ENCODE data around the gene ETV6.

ETV6 gene

GRCh38 chr12:11778713-11779685 is 129.5 kb downstream of the ETV6 start:
- DNase-seq (ENCODE audit: low spot score): no peak

DNA sequence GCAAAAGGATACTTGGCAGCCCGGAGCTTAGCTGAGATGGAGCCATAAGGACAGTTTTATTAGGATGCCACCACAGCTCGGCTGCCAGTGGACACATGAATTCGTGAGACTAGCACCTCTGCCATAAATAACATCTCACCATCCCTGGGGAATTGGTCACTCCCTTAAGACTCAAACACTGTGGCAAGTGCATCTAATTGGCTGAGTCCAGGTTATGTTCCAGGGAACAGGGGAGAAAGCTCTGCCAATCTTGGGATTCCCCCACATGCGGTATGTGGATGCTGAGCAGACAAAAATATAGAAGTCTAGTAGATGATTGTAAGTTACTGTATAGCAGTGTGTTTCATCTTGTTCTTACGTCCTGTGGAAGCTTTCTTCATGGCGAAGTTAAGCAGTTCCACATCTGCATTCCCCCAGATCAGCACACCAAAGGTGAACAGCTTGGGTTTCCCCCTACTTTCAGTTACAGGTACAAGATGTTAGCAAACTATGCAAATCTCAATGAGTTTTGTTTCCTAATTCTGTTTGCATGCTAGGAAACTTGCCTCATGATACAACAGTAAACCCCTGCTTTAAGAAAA is 131.1 kb downstream of the ETV6 start:
- no peak for DNase-seq (ENCODE audit: low spot score)

GRCh38 chr12:11782914-11783420 is 133.5 kb downstream of the ETV6 start:
- no peak for DNase-seq (ENCODE audit: low spot score)

DNA sequence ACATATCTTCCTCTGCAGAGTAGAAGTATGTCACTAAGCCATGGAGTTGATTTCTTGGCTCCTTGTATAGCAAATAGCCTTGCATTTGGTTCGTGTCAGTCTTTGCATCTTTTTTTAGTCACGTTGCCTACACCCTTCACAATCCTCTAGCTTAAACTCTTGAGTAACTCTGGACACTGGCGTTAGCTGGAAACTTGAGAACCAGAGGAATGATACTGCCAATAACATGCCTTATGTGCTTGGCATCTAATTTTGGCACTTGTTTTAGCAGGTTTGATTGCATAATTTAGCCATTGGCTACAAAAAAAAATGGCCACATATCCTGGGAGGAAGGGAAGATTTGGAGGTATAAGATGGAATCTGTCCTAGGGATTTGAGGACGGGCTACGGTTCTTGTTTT is 136.2 kb downstream of the ETV6 start:
- no peak for DNase-seq (ENCODE audit: low spot score)

DNA sequence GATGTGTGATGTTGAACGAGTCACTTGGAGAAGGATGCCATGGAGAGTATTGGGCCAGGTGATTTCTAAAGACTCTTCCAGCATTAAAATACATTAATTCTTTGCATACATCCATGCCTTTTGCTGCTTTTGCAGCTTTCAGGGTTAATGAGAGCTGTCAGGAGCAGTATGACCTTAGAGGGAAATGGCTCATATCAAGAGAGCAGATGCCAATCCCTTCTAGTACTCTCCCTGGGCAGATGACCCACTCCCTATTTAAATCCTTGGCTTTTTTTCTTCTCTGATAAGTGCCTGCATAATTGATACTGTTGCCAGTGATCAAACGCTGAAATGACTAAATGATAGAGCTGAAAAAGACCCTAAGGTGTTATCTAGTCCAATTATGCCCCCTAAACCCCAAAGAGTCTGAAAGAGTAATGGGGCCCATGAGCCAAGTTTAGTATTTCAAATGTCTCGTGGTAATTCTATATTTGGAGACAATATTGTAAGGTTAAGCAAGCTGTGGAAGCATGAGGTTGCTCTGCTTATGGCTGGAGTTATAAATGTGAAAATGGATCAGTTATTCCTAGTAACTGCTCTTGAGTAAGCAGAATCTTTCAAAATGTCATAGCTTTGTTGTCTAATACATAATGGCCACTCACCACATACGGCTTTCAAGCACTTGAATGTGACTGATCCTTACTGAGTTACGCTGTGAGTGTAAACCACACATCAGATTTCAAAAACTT is 137.3 kb downstream of the ETV6 start:
- DNase-seq (ENCODE audit: low spot score): no peak

DNA sequence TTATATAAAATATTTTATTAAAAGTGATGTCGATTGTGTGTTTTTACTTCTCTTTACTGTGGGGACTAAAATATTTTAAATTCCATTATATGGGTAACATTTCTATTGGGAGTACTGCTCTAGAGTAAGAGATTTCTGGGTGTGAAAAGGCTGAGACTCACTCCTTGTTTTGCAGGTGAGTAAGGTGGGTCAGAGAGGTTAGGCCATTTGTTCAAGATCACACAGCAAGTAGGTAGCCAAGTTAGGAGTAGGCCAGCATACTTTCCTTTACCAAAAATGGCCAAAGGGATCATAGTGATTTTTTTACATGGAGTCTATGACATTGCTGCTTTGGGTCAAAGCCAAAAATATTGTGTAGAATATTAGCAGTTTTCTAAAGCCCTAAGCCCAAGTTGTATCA is 138.0 kb downstream of the ETV6 start:
- no peak for DNase-seq (ENCODE audit: low spot score)

- DNase-seq (ENCODE audit: low spot score): no peak
Observed at GRCh38 chr12:11787933-11788849, 138.7 kb downstream of the ETV6 start.

- no peak for DNase-seq (ENCODE audit: low spot score)
Observed at GRCh38 chr12:11793921-11794710, 144.6 kb downstream of the ETV6 start.

DNA sequence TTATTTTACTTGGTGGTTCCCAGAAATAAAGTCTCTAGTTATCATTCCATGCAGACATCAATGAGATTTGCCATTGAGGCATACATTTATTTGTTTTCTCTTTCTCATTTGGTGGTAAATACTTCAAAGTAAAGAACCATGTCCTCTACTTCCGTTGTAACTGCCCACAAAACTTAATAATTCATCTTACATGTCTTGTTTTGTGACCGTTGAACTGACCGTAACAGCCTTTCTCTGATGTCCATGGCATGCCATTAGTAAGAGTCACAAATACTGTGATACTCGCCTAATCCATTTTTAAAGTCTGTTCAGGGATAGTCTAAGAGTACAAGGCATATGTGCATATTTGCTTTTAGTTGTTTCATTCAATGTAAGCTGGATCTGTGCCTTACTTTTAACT is 145.3 kb downstream of the ETV6 start:
- DNase-seq (ENCODE audit: low spot score): no peak

DNA sequence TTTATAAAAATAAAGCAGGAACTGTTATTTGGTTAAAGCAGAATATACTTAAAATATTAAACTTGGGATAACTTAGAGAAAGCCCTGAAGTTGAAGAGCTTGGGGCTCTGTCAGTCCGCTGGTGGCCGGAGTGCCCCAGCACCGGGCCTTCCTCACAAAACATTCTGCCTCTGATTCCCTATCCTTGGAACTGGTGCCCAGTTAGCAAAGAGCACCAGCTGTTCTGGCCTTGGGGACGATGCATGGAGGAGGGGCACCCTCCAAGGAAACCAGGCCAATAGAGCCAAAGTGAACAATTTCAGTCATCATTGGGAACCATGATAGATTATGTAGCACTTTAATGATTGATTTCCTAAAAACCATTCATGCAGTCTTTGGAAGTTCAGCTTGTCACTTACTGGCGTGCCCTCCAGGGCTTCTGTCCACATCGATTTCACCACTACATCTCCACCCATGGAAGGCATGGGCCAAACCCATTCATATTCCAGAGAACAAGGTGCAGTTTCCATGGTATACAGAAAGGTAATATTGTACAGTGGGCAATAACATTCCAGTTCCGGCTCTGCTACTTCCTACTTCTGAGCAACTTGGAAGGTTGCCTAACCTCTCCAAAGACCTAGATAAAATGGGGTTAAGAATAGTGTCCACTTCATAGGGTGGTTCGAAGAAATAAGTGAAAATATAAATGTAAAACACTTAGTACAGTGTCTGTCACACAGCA is 145.9 kb downstream of the ETV6 start:
- DNase-seq (ENCODE audit: low spot score): no peak

- no peak for DNase-seq (ENCODE audit: low spot score)
Observed at GRCh38 chr12:11795913-11796459, 146.5 kb downstream of the ETV6 start.

GRCh38 chr12:11797317-11797913 is 147.9 kb downstream of the ETV6 start:
- DNase-seq (ENCODE audit: low spot score): no peak

- DNase-seq (ENCODE audit: low spot score): no peak
Observed at GRCh38 chr12:11798006-11798708, 148.7 kb downstream of the ETV6 start.

GRCh38 chr12:11798856-11799501 is 149.5 kb downstream of the ETV6 start:
- no peak for DNase-seq (ENCODE audit: low spot score)

- no peak for DNase-seq (ENCODE audit: low spot score)
Observed at GRCh38 chr12:11799502-11799873, 150.0 kb downstream of the ETV6 start.

GRCh38 chr12:11801643-11802042 is 152.2 kb downstream of the ETV6 start:
- no peak for DNase-seq (ENCODE audit: low spot score)

- DNase-seq (ENCODE audit: low spot score): no peak
Observed at GRCh38 chr12:11804130-11804529, 154.7 kb downstream of the ETV6 start.

DNA sequence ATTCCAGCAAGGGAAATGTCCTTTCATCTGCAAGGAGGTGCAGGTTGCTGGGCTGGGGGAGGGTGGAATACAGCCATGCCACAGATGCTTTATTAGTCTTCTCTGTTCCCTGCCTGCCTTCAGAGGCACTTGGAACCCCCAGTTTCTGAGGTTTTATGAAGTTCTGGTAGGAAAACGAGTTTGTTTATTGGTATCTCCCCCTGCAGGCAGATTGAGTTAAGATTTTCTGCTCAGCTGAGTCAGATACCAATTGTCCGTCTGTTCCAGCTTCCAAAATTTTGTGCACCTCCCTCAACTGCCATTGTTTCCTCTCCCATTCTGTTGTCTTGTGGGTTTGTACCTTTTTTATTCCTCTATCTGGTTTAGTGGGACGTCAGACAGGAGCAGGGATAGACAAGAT is 155.6 kb downstream of the ETV6 start:
- no peak for DNase-seq (ENCODE audit: low spot score)

Measured in hematopoietic multipotent progenitor cell treated with erythropoietin and hydrocortisone succinate and interleukin-3 and kit ligand, for 17 days (in vitro differentiated cells).